ENCODE data around the gene IFITM1.
"Not testable (repeated sequence)": the region's sequence is repeated elsewhere in the genome, so short reads cannot be mapped to it uniquely, and the experiment has no call there.

The IFITM1 gene

GRCh38 chr11:313787-314553, at the start of gene IFITM1:
Gene IFITM1 (plus strand): TSS chr11:314040. CDS start chr11:314171, 131 bp downstream.
- in situ Hi-C loops (cut with MboI; ENCODE audit: low sequenced_read_pairs), result no loop called here

- in situ Hi-C loops (cut with MboI; ENCODE audit: low sequenced_read_pairs), result no loop called here
Measured at GRCh38 chr11:266676-267439, 47.0 kb upstream of the IFITM1 start.

- in situ Hi-C loops (cut with MboI; ENCODE audit: low sequenced_read_pairs), result no loop called here
Measured at GRCh38 chr11:267491-267994, 46.3 kb upstream of the IFITM1 start.

- in situ Hi-C loops (cut with MboI; ENCODE audit: low sequenced_read_pairs), result not testable (repeated sequence)
Measured at GRCh38 chr11:268716-269145, 45.1 kb upstream of the IFITM1 start.

GRCh38 chr11:269146-269890, 44.5 kb upstream of the IFITM1 start:
- in situ Hi-C loops (cut with MboI; ENCODE audit: low sequenced_read_pairs), result no loop called here

GRCh38 chr11:270451-271318, 43.2 kb upstream of the IFITM1 start:
- in situ Hi-C loops (cut with MboI; ENCODE audit: low sequenced_read_pairs), result no loop called here

GRCh38 chr11:271319-271715, 42.5 kb upstream of the IFITM1 start:
- in situ Hi-C loops (cut with MboI; ENCODE audit: low sequenced_read_pairs), result no loop called here

- in situ Hi-C loops (cut with MboI; ENCODE audit: low sequenced_read_pairs), result no loop called here
Measured at GRCh38 chr11:272195-272930, 41.5 kb upstream of the IFITM1 start.

GRCh38 chr11:272931-273198, 41.0 kb upstream of the IFITM1 start:
- in situ Hi-C loops (cut with MboI; ENCODE audit: low sequenced_read_pairs), result no loop called here

- in situ Hi-C loops (cut with MboI; ENCODE audit: low sequenced_read_pairs), result no loop called here
Measured at GRCh38 chr11:276219-276618, 37.6 kb upstream of the IFITM1 start.

- in situ Hi-C loops (cut with MboI; ENCODE audit: low sequenced_read_pairs), result no loop called here
Measured at GRCh38 chr11:278001-278951, 35.6 kb upstream of the IFITM1 start, which contains the start of gene NLRP6. Gene NLRP6 (plus strand): TSS chr11:278407. CDS start chr11:278570, 163 bp downstream.

- in situ Hi-C loops (cut with MboI; ENCODE audit: low sequenced_read_pairs), result no loop called here
Measured at GRCh38 chr11:279040-279965, 34.5 kb upstream of the IFITM1 start.

GRCh38 chr11:279966-280705, 33.7 kb upstream of the IFITM1 start:
- in situ Hi-C loops (cut with MboI; ENCODE audit: low sequenced_read_pairs), result no loop called here

- in situ Hi-C loops (cut with MboI; ENCODE audit: low sequenced_read_pairs), result no loop called here
Measured at GRCh38 chr11:280706-281485, 32.9 kb upstream of the IFITM1 start.

GRCh38 chr11:281486-282161, 32.2 kb upstream of the IFITM1 start:
- in situ Hi-C loops (cut with MboI; ENCODE audit: low sequenced_read_pairs), result no loop called here

GRCh38 chr11:282171-282570, 31.7 kb upstream of the IFITM1 start:
- in situ Hi-C loops (cut with MboI; ENCODE audit: low sequenced_read_pairs), result no loop called here

Data from HL-60/S4 treated with phorbol 12-myristate 13-acetate at 8.2 ng/mL for 4 days and 3 days (cell line).